ENCODE data around the gene HOXA7.

HOXA7 gene

GRCh38 chr7:27176962-27177794 lies 20.7 kb upstream of the HOXA7 start:
- no peak for DNase-seq (ENCODE audit: low spot score)
- in situ Hi-C loops (cut with MboI; ENCODE audit: low pct_unique_long_range_greater_than_20kb, low sequenced_read_pairs, unreplicated experiment): no loop called here
- TF ChIP-seq, protein P1, sequence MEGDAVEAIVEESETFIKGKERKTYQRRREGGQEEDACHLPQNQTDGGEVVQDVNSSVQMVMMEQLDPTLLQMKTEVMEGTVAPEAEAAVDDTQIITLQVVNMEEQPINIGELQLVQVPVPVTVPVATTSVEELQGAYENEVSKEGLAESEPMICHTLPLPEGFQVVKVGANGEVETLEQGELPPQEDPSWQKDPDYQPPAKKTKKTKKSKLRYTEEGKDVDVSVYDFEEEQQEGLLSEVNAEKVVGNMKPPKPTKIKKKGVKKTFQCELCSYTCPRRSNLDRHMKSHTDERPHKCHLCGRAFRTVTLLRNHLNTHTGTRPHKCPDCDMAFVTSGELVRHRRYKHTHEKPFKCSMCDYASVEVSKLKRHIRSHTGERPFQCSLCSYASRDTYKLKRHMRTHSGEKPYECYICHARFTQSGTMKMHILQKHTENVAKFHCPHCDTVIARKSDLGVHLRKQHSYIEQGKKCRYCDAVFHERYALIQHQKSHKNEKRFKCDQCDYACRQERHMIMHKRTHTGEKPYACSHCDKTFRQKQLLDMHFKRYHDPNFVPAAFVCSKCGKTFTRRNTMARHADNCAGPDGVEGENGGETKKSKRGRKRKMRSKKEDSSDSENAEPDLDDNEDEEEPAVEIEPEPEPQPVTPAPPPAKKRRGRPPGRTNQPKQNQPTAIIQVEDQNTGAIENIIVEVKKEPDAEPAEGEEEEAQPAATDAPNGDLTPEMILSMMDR (IDR thresholded peaks at IDR 0.05; ENCODE audit: extremely low read depth, insufficient read depth, missing control alignments): no peak

- TF ChIP-seq, protein P1 (IDR thresholded peaks at IDR 0.05; ENCODE audit: extremely low read depth, insufficient read depth, missing control alignments): no peak
- DNase-seq (ENCODE audit: low spot score): no peak
- in situ Hi-C loops (cut with MboI; ENCODE audit: low pct_unique_long_range_greater_than_20kb, low sequenced_read_pairs, unreplicated experiment): no loop called here
Observed at GRCh38 chr7:27176524-27176845, 20.0 kb upstream of the HOXA7 start.

- in situ Hi-C loops (cut with MboI; ENCODE audit: low pct_unique_long_range_greater_than_20kb, low sequenced_read_pairs, unreplicated experiment): no loop called here
- DNase-seq (ENCODE audit: low spot score): no peak
Observed at GRCh38 chr7:27175626-27176523, 19.4 kb upstream of the HOXA7 start.

GRCh38 chr7:27174874-27175625 lies 18.6 kb upstream of the HOXA7 start:
- no peak for DNase-seq (ENCODE audit: low spot score)
- in situ Hi-C loops (cut with MboI; ENCODE audit: low pct_unique_long_range_greater_than_20kb, low sequenced_read_pairs, unreplicated experiment): loop anchor here (25.0 kb wide), 1 partner anchor 813 kb away; no protein-coding TSS in a partner anchor
- TF ChIP-seq, protein P1 (IDR thresholded peaks at IDR 0.05; ENCODE audit: extremely low read depth, insufficient read depth, missing control alignments): no peak

More at GRCh38 chr7:27175626-27176523, 19.4 kb upstream of the HOXA7 start:
- TF ChIP-seq, protein P1 (IDR thresholded peaks at IDR 0.05; ENCODE audit: extremely low read depth, insufficient read depth, missing control alignments): no peak

DNA sequence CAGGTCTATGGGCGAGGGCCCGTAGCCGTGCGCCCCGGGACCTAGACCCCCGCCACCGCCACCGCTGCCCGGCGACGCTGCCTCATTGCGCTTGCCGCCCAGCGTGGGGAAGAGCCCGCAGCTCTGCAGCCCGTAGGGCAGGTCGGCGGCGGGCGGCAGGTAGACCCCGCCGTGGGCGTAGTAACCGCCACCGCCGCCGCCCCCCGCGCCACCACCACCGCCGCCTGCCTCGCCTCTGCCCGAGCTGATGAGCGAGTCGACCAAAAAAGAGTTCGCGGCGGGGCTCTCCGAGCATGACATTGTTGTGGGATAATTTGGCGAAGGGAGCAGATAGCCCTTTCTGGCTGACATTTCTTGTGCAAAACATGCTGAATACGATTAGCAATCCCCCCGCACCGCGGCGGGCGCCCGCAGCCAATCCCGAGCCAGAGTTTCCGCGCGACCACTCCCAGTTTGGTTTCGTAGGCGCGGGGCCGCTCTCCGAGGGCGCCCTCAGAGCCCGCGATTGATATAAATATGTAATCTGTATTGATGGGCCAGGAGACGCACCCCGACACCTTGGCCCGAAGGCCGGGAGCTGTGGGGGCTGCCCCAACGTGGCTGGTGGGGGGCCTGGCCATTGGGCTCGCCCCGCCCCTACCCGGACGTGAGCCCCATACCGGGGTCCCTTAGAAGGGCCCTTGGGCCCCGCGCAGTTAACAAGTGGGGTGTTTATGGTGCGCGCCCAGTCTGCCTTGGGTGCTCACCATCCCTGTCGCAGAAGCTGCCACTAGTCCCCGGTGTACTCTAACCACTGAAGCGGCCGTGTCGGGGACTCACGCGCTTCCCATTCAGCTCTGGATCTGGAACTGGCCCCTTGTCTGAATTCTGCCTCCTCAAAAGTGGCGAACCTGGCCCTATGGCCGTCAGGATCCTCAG lies 17.7 kb upstream of the HOXA7 start, which contains the start of gene HOXA10:
Gene HOXA10, minus strand, starts transcription at position 365 of the 918 bp plus-strand sequence. Its CDS starts 14 bp downstream, at position 351.
- DNase-seq (ENCODE audit: low spot score): no peak
- in situ Hi-C loops (cut with MboI; ENCODE audit: low pct_unique_long_range_greater_than_20kb, low sequenced_read_pairs, unreplicated experiment): loop anchor here (25.0 kb wide), 1 partner anchor 812 kb away; no protein-coding TSS in a partner anchor
- TF ChIP-seq, protein P1 (IDR thresholded peaks at IDR 0.05; ENCODE audit: extremely low read depth, insufficient read depth, missing control alignments): no peak
